Astrocyte of the cerebellum (primary cell): Measurements from ENCODE around the gene HSPA9.

Experiments
- DNase-seq: peaks from one replicate; pipeline ENCODE4 v3.0.0-alpha.2; 2011; ENCODE audit warnings: low read depth
- H3K4me3 ChIP-seq: 2 replicates; pipeline ENCODE4 v1.5.1; 2011; ENCODE audit warnings: mild to moderate bottlenecking, low read depth, low read length, moderate library complexity
- in situ Hi-C: cut with HindIII; loops from 2 replicates; pipeline ENCODE4 v1.10.0; 2017; ENCODE audit warnings: low sequenced_read_pairs
- TF ChIP-seq, protein P1 (sequence below): IDR thresholded peaks from 2 replicates; pipeline ENCODE4 v1.5.1; 2012; ENCODE audit warnings: low read length, low read depth, moderate library complexity, mild to moderate bottlenecking; ENCODE audit errors: missing control alignments

The HSPA9 gene

DNA sequence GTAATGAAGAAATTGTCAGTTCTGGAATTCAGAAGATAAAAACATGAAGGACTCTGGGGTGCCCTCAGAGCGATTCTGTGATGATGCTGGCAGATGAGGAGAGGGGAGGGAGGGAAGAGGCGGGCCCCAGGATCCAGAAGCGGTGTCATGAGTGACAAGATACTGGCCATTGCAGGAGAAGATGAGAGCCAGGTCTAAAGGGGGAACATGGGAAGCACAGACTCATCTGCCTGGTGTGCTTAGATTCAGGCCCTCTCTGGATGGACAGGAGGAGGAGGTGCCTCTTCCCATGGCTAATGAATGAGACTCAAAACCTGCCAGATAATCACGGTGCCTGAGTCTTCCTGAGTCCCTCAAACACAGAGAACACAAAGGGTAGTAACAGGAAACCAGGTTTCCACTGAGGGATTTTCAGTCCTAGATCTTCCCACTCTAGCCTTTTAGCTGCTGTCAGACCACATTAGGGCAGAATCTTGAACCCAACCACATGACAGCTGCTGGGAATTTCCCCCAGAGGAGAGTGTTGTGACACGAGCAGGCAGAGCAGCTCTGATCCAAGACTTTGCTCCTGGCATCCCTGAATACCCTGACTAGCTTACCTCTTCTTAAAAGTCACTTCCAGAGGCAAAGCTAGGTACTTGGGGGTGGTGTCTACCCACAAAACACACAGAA lies 28.2 kb upstream of the HSPA9 start:
- no peak for DNase-seq
- in situ Hi-C loops, result no loop called here
- TF ChIP-seq, protein P1, sequence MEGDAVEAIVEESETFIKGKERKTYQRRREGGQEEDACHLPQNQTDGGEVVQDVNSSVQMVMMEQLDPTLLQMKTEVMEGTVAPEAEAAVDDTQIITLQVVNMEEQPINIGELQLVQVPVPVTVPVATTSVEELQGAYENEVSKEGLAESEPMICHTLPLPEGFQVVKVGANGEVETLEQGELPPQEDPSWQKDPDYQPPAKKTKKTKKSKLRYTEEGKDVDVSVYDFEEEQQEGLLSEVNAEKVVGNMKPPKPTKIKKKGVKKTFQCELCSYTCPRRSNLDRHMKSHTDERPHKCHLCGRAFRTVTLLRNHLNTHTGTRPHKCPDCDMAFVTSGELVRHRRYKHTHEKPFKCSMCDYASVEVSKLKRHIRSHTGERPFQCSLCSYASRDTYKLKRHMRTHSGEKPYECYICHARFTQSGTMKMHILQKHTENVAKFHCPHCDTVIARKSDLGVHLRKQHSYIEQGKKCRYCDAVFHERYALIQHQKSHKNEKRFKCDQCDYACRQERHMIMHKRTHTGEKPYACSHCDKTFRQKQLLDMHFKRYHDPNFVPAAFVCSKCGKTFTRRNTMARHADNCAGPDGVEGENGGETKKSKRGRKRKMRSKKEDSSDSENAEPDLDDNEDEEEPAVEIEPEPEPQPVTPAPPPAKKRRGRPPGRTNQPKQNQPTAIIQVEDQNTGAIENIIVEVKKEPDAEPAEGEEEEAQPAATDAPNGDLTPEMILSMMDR, result no peak
- no peak overlapping the region for H3K4me3 ChIP-seq

DNA sequence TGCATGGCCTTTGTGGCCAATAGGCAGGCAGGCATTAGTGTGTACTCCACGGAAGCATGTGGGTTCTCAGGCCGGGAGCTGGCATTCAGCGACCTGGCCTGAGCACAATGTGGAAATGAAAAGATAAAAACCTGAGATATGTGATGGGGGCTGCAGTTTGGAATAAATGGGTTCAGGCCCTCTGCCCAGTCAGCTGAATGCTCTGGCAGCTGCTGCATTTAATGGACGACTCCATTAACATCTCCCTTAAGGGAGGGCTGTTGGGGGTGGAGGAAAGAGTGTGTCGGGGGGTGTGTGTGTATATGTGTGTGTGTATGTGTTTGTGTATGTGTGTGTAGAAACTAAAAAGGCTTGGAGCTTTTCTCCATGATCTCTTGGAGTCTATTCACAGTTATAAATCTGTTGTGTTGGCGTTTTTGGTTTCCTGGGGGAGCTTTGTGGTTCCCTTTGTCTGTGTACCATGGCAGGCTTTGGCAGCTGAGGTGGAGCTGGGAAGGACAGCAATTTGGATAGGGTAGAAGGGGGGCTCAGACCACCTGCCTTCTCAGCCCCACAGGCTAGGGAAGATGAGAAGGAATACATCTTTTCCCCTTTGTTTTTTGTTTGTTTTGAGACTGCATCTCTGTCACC lies 27.3 kb upstream of the HSPA9 start:
- in situ Hi-C loops, result no loop called here
- TF ChIP-seq, protein P1, result no peak
- H3K4me3 ChIP-seq, result no peak overlapping the region
- DNase-seq, result no peak

DNA sequence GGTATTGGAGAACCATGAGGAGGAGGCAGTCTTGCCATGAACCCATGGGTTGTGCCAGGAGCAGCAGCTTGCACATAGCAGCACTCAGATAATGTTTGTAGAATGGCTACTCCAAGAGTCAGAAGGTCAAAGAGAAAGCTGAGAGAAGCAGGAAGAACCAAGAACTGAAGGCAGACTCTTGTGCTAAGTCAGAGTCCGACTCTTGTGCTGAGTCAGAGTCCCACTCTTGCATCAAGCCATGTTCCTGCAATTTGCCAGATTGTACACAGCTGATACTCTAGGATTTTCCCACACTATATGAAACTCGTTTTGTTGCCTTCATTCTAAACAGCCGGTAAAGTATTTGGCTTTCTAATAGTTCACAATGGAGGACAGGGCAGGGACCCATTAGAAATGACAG lies 26.2 kb upstream of the HSPA9 start:
- H3K4me3 ChIP-seq, result no peak overlapping the region
- peak; percentile 38 for DNase-seq
- in situ Hi-C loops, result no loop called here
- TF ChIP-seq, protein P1, result no peak

DNA sequence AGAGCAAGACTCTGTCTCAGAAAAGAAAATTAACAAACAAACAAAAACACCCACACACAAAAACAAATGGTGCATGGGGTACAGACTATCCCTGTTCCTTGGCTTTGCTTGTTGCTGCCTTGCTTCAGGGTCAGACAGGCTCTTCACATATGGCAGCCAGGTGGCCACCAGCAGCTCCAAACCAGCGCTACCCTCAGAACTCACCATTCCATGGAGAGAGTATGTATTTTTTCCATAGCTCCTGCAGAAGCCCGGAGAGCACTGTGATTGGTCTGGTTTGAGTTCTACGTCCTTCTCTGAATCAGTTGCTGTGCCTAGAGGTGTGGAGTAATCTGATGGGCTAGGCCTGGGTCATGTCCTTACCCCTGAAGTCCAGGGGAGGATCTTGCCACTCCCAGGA lies 25.2 kb upstream of the HSPA9 start:
- in situ Hi-C loops, result no loop called here
- H3K4me3 ChIP-seq, result no peak overlapping the region
- TF ChIP-seq, protein P1, result no peak
- no peak for DNase-seq

DNA sequence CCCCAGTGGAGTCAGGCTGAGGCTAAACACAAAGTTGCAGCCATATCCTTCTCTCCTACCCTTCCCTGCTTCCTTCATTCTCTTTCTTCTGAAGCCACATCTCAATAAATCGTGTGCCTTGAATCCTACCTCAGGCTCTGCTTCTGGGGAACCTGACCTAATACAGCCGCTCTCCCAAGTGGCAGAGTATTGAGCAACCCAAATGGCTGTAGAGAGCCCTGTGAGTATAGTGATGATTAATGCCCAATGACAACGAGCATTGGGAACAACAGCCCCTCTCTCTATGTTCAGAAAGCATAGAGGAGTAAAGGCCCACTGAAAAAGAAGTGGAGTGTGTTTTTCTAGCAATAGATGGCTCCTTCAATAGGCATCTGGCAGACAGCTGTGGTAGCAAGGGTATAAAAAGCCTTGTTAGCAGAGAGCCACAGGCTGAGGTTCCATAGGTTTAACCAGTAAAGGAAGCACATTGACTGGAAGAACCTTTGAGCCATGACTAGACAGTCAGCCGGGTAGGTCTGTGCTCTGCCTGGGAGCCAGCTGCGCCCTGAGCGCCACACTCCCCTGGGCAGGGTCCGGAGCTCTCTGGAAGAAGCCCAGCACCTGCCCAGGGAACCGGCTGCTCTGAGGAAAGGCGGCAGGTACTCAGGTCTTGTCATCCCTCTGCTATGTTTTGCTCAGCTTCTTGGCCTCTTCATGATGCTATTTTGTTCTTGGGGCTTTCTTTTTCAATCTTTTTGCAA lies 22.6 kb upstream of the HSPA9 start:
- in situ Hi-C loops, result no loop called here
- DNase-seq, result no peak

DNA sequence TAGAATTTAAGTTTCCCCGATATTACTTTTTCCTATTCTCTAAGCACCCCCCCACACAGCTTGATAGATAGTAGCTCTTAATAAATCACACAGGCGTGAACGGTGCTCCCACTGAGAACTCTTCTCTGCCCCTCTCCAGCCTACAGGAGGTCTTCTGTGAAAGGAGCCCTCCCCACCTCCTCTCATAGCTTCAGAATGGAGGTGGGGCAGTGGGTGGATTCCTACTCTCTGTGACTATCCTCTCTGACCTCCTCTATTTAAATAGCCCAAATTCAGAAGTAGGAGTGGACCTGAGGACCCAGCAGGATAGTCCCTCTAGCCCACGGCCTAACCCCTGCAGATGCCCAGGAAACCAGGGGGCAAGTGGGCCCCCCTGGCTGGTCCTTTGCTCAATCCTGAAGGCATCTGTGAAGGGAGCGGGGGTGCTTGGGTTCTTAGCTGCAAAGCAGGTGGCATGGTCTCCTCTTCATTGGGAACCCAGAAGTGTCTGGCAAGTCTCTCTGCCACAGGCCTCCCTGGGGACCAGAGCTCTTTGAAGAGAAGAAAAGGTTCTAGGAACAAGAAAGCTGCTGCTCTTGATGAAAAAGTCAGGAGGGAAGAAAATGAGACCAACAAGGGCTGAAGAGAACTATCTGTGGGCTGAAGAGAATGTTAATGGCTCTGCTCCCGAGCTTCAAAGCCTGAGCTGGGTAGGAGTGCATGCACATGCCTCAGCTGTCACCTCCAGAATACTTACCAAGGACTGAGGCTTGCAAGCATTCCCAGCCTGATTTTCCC lies 21.1 kb upstream of the HSPA9 start:
- in situ Hi-C loops, result no loop called here
- DNase-seq, result no peak
- H3K4me3 ChIP-seq, result no peak overlapping the region
- TF ChIP-seq, protein P1, result no peak

More for the DNA sequence above, 22.6 kb upstream of the HSPA9 start:
- TF ChIP-seq, protein P1, result no peak
- no peak overlapping the region for H3K4me3 ChIP-seq
